GM12875 (cell line): ENCODE data around the gene CALN1.
"Not testable (repeated sequence)": the region's sequence is repeated elsewhere in the genome, so short reads cannot be mapped to it uniquely, and the experiment has no call there.

ENCODE experiments used
- H3K4me3 ChIP-seq: one replicate; pipeline ENCODE4 v1.5.1; 2011; ENCODE audit warnings: low read depth, low read length, control low read depth
- CTCF ChIP-seq: IDR thresholded peaks from 2 replicates; pipeline ENCODE4 v1.5.1; 2011; ENCODE audit warnings: low read depth, mild to moderate bottlenecking, control low read depth, inconsistent platforms, low read length, moderate library complexity, borderline replicate concordance; ENCODE audit not compliant: insufficient read depth

Gene CALN1

GRCh38 chr7:71829515-71829914 is 582.6 kb downstream of the CALN1 start:
- no peak overlapping the region for H3K4me3 ChIP-seq
- TF ChIP-seq CTCF: no peak

GRCh38 chr7:71828361-71828760 is 583.8 kb downstream of the CALN1 start:
- no peak overlapping the region for H3K4me3 ChIP-seq
- TF ChIP-seq CTCF: no peak

- no peak for TF ChIP-seq CTCF
Observed at GRCh38 chr7:71826141-71826540, 586.0 kb downstream of the CALN1 start.

GRCh38 chr7:71824006-71824760 is 588.0 kb downstream of the CALN1 start:
- H3K4me3 ChIP-seq: no peak overlapping the region
- TF ChIP-seq CTCF: no peak

More at GRCh38 chr7:71826141-71826540, 586.0 kb downstream of the CALN1 start:
- no peak overlapping the region for H3K4me3 ChIP-seq

- H3K4me3 ChIP-seq: not testable (repeated sequence)
Observed at GRCh38 chr7:71822406-71822805, 589.7 kb downstream of the CALN1 start.

GRCh38 chr7:71817916-71818315 is 594.2 kb downstream of the CALN1 start:
- no peak for TF ChIP-seq CTCF
- H3K4me3 ChIP-seq: no peak overlapping the region

- no peak for TF ChIP-seq CTCF
- H3K4me3 ChIP-seq: no peak overlapping the region
Observed at GRCh38 chr7:71808115-71808514, 604.0 kb downstream of the CALN1 start.

- no peak overlapping the region for H3K4me3 ChIP-seq
- TF ChIP-seq CTCF: no peak
Observed at GRCh38 chr7:71804256-71804655, 607.9 kb downstream of the CALN1 start.
